Esophagus muscularis mucosa (tissue), 4 donors: ENCODE data around the gene SULT1A1. TPM values are rescaled to one million over a fixed set of nuclear protein-coding genes. Genes with fewer than 3 reads are reported as not detected.
"Not testable (repeated sequence)": the region's sequence is repeated elsewhere in the genome, so short reads cannot be mapped to it uniquely, and the experiment has no call there.

ENCODE experiments used
- DNase-seq: peaks from one replicate; pipeline ENCODE4 v3.0.0-alpha.2; 2017; ENCODE audit errors: extremely low spot score
- H3K27ac ChIP-seq, 4 donors: fragments of 200-600 bp; sonication (generic); replicated peaks in 1 of 4; 1 replicate in 3 of 4; 2 replicates in 1 of 4; pipeline ENCODE4 v1.5.1; 2016 to 2019; ENCODE audit warnings: mild to moderate bottlenecking in 1 of 4
- H3K27me3 ChIP-seq, 4 donors: fragments of 200-600 bp; sonication (generic); one replicate each; pipeline versions ENCODE4 v1.5.1 to v1.6.0; 2016 to 2019
- H3K36me3 ChIP-seq, 4 donors: fragments of 200-600 bp; sonication (generic); one replicate each; pipeline ENCODE4 v1.5.1; 2016 to 2019
- H3K4me1 ChIP-seq, 4 donors: fragments of 200-600 bp; sonication (generic); one replicate each; pipeline ENCODE4 v1.5.1; 2016 to 2019
- H3K4me3 ChIP-seq, 4 donors: fragments of 200-600 bp; sonication (generic); 1 replicate in 2 of 4; 2 replicates in 2 of 4; pipeline ENCODE4 v1.5.1; 2016 to 2019; ENCODE audit warnings: mild to moderate bottlenecking in 4 of 4, moderate library complexity in 1 of 4
- H3K9me3 ChIP-seq, 4 donors: fragments of 200-600 bp; sonication (generic); 1 replicate in 3 of 4; 2 replicates in 1 of 4; pipeline ENCODE4 v1.5.1; 2016 to 2019
- CTCF ChIP-seq, 3 experiments: fragments of 200-600 bp in 2 of 3; fragments of 450-650 bp in 1 of 3; sonication (generic) in 2 of 3; IDR thresholded peaks; one replicate each; pipeline ENCODE4 v1.5.1; 2017 to 2019; ENCODE audit warnings: antibody characterized with exemption in 3 of 3, mild to moderate bottlenecking in 2 of 3, moderate library complexity in 1 of 3
- EP300 ChIP-seq: sonication (generic); formaldehyde crosslinking; IDR thresholded peaks from one replicate; pipeline ENCODE4 v1.6.1; 2017; ENCODE audit warnings: antibody characterized with exemption
- POLR2A ChIP-seq: fragments of 450-650 bp; IDR thresholded peaks from one replicate; pipeline ENCODE4 v1.6.1; 2017; ENCODE audit warnings: antibody characterized with exemption, moderate library complexity, mild to moderate bottlenecking, low read depth
- POLR2AphosphoS5 ChIP-seq, 2 donors: sonication (generic); formaldehyde crosslinking; IDR thresholded peaks; one replicate each; pipeline ENCODE4 v1.6.1; 2017; ENCODE audit warnings: antibody characterized with exemption in 2 of 2
- WGBS: methylation state at CpG from one replicate; pipeline ENCODE4 v1.1.5; 2018; 5-methylcytosine and 5-hydroxymethylcytosine counted together
- intact Hi-C: fragments of 100-400 bp; cut with DNase I; formaldehyde crosslinking; loops from one replicate; pipeline ENCODE4 v1.15.1; 2023
- total RNA-seq, 4 donors: library from RNA; depleted of rRNA; stranded (reverse); fragments of >200 nt; gene quantifications; one replicate each; pipeline versions ENCODE4 v1.1.0 to v1.2.1, GENCODE V29; 2016

SULT1A1 gene
- total RNA-seq, 4 donors from 2014 or later = 10.4 to 22.0 (median 16.7) TPM

GRCh38 chr16:28602529-28602928, 7.3 kb downstream of the SULT1A1 start:
- peaks cover 0 to 15% (median 2%) of the 10 kb centered on the region in 4 donors for H3K27me3 ChIP-seq
- intact Hi-C loops = no loop called here
- no peak overlapping the region for H3K27ac ChIP-seq
- no peak for DNase-seq
- no peaks in the 10 kb centered on the region for H3K9me3 ChIP-seq
- no peak overlapping the region for H3K4me3 ChIP-seq
- H3K4me1 ChIP-seq = peaks cover 0 to 6% (median under 1%) of the 10 kb centered on the region in 4 donors
- 64% methylated on average over 5 of the region's 6 CpGs for WGBS
- H3K36me3 ChIP-seq = peaks cover 0 to 23% (median 8%) of the 10 kb centered on the region in 4 donors
- TF ChIP-seq CTCF (IDR thresholded peaks at IDR 0.05) = no peak
- TF ChIP-seq POLR2AphosphoS5 (IDR thresholded peaks at IDR 0.05) = no peak
- no peak for TF ChIP-seq POLR2A
- no peak for TF ChIP-seq EP300

GRCh38 chr16:28602062-28602461, 7.8 kb downstream of the SULT1A1 start:
- DNase-seq, intact Hi-C loops: not testable (repeated sequence)
- WGBS = no CpG with 5 or more reads among the region's 10 CpGs

GRCh38 chr16:28601589-28601988, 8.3 kb downstream of the SULT1A1 start:
- DNase-seq, H3K4me3 ChIP-seq, H3K9me3 ChIP-seq, H3K27ac ChIP-seq, intact Hi-C loops: not testable (repeated sequence)
- Histone ChIP-seq H3K27me3 (peaks cover 0 to 19% (median 3%) of the 10 kb centered on the region in 4 donors), H3K36me3 (peaks cover 0 to 19% (median 3%) of the 10 kb centered on the region in 4 donors), H3K4me1 (peaks cover 1 to 15% (median 9%) of the 10 kb centered on the region in 4 donors)
- WGBS = 88% methylated on average over 11 of the region's 13 CpGs

More at GRCh38 chr16:28602062-28602461, 7.8 kb downstream of the SULT1A1 start:
- H3K36me3 ChIP-seq = peaks cover 0 to 23% (median 7%) of the 10 kb centered on the region in 4 donors
- H3K27ac ChIP-seq, H3K4me3 ChIP-seq, H3K9me3 ChIP-seq: not testable (repeated sequence)
- peaks cover 0 to 10% (median 4%) of the 10 kb centered on the region in 4 donors for H3K4me1 ChIP-seq
- H3K27me3 ChIP-seq = peaks cover 0 to 19% (median 3%) of the 10 kb centered on the region in 4 donors

- intact Hi-C loops, DNase-seq, H3K9me3 ChIP-seq, H3K4me3 ChIP-seq, H3K27ac ChIP-seq: not testable (repeated sequence)
- WGBS = 55% methylated on average over 11 of the region's 20 CpGs
- Histone ChIP-seq H3K36me3 (peaks cover 0 to 13% (median 0%) of the 10 kb centered on the region in 4 donors), H3K27me3 (peaks cover 0 to 19% (median 3%) of the 10 kb centered on the region in 4 donors), H3K4me1 (peaks cover 5 to 16% (median 13%) of the 10 kb centered on the region in 4 donors)
Observed at GRCh38 chr16:28600965-28601364, 8.9 kb downstream of the SULT1A1 start.

- H3K27ac ChIP-seq, H3K4me3 ChIP-seq, H3K36me3 ChIP-seq, H3K9me3 ChIP-seq, DNase-seq, intact Hi-C loops: not testable (repeated sequence)
- no CpG with 5 or more reads among the region's 17 CpGs for WGBS
- Histone ChIP-seq H3K4me1 (peaks cover 5 to 16% (median 13%) of the 10 kb centered on the region in 4 donors), H3K27me3 (peaks cover 0 to 19% (median 3%) of the 10 kb centered on the region in 4 donors)
Observed at GRCh38 chr16:28599377-28600285, 10.2 kb downstream of the SULT1A1 start.

GRCh38 chr16:28597692-28598261, 12.1 kb downstream of the SULT1A1 start:
- intact Hi-C loops = no loop called here
- Histone ChIP-seq H3K4me1 (peaks cover 5 to 16% (median 13%) of the 10 kb centered on the region in 4 donors), H3K4me3 (no peak overlapping the region), H3K36me3 (peaks cover 0 to 2% (median 0%) of the 10 kb centered on the region in 4 donors), H3K27me3 (peaks cover 0 to 19% (median 3%) of the 10 kb centered on the region in 4 donors), H3K27ac (no peak overlapping the region), H3K9me3 (no peaks in the 10 kb centered on the region)
- TF ChIP-seq POLR2A = no peak
- no peak for TF ChIP-seq CTCF (IDR thresholded peaks at IDR 0.05)
- TF ChIP-seq POLR2AphosphoS5 (IDR thresholded peaks at IDR 0.05) = no peak
- no peak for TF ChIP-seq EP300
- WGBS = 62% methylated on average over 6 of the region's 9 CpGs
- no peak for DNase-seq
